NOMO-1 treated with dmso at 0.1 percent for 144 hours (cell line): ENCODE data around the gene CDIPT.

Experiments used
- DNase-seq: peaks from one replicate; lab custom pipeline; 2025; ENCODE audit not compliant: unreplicated experiment; lab: John Stamatoyannopoulos, UW

CDIPT gene

DNA sequence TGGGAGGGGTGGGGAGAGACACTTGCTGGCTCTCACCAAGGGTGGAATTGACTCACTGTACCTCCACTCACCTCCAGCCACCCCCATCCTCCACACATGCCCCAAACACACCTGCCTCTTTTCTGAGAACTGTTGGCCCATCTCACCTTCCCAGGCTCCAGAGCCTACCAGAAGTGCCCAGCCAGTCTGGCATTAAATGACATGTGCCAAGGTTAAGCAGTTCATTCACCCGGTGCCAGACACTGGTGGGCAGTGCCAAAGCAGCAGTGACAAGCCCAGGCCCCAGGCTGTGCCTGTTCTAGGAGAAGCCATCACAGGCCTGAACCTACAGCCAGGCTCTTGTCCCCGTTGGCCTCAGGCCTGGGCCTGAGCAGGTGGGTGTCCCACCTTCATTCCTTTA lies 31.5 kb downstream of the CDIPT start:
- DNase-seq, result no peak

DNA sequence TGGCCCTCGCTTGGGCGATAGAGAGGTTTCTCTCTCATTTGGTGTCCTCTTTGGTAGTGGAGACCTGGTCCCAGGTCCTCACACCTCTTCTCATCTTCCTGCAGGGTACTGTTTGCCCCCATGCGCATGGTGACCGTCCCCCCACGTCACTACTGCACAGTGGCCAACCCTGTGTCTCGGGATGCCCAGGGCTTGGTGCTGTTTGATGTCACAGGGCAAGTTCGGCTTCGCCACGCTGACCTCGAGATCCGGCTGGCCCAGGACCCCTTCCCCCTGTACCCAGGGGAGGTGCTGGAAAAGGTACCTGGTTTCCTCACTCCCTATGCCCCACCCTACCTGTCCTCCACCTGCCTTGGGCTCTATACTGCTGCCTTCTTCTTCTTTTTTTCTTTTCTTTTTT lies 32.3 kb downstream of the CDIPT start:
- no peak for DNase-seq

DNA sequence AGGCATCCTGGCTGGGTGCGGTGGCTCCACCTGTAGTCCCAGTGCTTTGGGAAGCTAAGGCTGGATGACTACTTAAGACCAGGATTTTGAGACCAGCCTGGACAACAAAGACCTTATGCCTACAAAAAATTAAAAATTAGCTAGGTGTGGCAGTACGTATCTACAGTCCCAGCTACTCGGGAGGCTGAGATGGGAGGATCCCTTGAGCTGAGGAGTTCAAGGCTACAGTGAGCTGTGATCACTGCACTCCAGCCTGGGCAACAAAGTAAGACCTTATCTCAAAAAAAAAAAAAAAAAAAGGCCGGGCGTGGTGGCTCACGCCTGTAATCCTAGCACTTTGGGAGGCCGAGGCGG lies 36.7 kb downstream of the CDIPT start:
- DNase-seq, result no peak

DNA sequence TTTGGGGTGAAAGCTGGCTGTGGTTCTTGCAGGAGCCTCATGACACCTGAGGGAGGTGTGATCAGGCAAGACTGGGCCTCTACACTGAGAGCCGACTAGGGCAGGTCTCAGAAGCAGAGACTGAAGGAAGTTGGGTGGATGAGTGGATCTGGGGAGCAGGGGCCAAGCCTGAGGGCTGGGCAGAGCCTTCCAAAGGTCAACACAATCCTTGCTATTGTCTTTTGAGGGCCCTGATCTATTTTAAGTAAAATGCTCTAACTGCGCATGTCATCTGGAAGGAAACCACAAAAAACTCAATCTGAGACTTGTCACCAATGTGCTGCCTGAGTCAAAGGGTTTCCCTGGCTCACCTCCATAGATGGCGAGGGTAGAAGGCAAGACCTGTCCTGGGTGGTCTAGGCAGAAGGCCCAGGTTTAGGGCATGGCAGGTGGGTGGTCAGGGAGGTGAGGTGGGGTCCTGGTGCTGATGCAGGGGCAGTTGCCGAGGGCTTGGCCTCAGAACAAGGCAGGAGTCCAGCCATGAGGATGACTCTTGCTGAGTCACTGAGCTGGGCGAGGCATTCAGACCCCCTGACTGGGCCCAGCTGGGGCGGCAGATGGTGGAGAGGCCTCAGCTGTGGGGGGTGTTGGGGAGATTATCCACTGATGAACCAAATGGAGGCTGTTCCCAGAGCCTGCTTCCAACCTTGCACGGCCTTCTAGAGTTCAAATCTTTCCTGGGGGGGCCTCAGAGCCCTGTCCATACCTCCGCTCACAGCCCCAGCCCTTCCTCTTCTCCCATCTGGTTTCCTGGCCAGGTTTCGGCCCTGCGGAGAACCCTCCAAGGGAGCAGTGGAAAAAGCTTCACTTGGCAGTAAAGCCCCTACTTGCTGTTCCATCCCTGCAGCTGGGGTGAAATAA lies 37.6 kb downstream of the CDIPT start:
- no peak for DNase-seq

DNA sequence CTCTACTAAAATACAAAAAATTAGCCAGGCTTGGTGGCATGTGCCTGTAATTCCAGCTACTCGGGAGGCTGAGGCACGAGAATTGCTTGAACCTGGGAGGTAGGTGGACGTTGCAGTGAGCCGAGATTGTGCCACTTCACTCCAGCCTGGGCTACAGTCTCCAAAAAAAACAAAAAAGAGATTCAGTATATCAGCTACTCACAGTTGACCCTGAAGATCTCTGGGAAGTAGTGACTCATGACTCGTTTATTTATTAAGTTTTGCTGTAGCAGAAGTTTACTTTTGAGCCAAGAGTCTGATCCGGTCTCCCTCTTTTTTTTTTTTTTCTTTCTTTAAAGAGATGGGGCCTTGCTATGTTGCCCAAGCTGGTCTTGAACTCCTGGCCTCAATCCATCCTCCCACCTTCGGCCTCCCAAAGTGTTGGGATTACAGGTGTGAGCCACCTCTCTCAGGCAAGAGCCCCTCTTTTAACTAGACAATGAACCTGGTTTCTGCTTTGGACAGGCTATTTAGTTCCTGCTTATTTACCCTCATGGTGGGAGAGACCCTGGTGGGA lies 38.4 kb downstream of the CDIPT start:
- no peak for DNase-seq

DNA sequence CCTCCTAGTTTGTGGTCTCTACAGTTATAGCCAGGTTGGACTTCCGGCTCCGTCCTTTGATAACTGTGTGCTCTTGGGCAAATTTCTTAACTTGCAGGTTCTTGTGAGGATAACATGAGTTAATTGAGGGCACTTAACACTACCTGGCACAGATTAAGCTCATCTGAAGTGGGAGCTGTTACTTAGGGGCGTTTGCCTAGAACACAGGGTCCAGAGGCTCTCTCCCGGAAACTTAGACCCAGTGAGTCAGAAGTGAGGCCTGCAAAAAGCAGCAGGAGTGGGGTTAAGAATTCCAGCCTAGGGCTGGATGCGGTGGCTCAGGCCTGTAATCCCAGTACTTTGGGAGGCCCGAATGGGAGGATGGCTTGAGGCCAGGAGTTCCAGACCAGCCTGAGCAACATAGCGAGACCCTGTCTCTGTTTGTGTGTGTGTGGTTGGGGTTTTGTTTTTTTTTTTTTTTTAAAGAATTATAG lies 41.3 kb downstream of the CDIPT start:
- no peak for DNase-seq

DNA sequence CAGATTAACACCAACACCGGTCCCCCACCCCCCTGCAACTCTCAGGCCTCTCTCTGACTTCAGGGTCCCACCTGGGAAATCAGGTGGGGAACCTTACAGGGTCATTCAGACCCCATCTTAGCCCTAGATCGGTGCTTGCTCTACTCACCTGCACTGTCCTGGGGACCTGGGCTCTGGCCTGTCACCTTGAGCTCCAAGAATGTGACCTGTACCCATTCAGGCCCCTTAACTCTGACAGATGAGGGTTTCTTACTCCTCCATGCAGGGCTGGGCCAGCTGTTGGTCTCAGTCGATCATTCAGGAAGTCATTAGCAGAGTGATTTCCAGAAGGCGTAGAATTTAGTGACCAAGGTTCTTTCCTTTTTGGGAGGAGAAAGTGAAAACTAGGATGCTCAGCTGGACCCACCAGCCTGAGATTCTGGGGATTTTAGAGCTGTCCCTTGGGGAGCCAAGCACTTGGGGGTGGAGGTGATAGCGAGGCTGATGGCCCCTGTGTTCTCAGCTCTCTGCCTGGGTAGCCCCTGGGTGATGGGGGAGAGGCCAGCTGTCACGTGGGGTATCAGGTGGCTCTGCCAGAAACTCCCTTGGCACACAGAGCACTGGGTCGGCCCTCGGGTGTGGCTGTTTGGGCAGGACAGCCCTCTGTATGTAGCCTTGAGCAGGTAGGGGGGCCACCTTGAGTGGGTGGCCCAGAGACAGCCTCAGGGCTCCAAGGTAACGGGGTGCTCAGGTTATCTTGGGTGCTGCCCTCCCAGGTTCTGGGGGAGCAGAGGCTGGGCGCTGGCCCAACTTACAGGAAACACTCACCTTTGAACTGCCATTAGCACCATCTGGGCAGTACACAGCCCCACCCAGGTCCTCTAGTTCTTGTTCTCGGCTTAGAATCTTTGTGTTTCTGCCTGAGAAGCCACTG lies 42.0 kb downstream of the CDIPT start:
- no peak for DNase-seq

DNA sequence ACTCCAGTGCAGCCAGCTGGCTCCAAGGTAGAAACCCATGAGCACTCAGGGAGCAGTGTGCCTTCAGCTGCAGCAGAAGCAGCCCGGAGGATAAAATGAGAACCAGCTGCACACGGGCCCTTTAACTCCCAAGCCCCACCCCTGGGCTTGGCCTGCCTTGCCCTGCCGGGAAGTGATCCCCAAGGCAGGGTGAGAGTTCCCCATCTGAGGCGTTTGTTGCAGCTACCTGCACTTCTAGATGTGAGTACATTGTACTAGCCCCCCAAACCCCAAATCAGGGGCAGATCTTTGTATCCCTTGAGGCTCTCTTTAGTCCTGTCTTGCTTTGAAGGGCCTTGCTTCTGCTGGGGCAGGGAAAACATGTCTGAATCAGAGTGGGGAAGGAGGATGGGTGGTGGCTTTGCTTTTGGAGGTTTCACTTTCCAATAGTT lies 42.7 kb downstream of the CDIPT start, which contains the start of gene MVP:
MVP (plus strand) TSS at position 192 of the 431 bp plus-strand sequence. CDS start 10,088 bp downstream, outside the sequence.
- DNase-seq, result peak; percentile 70

DNA sequence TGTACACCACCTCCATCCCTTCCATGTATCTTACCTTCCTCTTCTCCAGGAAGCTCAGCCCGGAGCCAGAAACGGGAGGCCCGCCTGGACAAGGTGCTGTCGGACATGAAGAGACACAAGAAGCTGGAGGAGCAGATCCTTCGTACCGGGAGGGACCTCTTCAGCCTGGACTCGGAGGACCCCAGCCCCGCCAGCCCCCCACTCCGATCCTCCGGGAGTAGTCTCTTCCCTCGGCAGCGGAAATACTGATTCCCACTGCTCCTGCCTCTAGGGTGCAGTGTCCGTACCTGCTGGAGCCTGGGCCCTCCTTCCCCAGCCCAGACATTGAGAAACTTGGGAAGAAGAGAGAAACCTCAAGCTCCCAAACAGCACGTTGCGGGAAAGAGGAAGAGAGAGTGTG lies 43.5 kb downstream of the CDIPT start:
- no peak for DNase-seq

DNA sequence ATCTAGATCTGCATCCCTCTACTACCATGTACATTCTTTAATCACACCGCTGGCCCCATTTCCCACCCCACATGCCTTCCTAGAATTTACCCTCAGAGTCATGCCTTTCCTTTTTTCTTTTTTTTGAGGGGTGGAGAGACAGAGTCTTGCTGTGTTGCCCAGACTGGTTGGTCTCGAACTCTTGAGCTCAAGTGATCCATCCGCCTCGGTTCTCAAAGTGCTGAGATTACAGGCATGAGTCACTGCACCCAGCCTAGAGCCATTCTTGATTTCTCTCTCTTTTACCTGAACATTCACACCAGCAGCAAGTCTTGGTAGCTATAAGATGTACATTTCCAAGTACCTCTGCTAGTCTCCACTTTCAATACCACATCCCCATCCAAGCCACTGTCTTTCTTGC lies 44.9 kb downstream of the CDIPT start:
- no peak for DNase-seq

DNA sequence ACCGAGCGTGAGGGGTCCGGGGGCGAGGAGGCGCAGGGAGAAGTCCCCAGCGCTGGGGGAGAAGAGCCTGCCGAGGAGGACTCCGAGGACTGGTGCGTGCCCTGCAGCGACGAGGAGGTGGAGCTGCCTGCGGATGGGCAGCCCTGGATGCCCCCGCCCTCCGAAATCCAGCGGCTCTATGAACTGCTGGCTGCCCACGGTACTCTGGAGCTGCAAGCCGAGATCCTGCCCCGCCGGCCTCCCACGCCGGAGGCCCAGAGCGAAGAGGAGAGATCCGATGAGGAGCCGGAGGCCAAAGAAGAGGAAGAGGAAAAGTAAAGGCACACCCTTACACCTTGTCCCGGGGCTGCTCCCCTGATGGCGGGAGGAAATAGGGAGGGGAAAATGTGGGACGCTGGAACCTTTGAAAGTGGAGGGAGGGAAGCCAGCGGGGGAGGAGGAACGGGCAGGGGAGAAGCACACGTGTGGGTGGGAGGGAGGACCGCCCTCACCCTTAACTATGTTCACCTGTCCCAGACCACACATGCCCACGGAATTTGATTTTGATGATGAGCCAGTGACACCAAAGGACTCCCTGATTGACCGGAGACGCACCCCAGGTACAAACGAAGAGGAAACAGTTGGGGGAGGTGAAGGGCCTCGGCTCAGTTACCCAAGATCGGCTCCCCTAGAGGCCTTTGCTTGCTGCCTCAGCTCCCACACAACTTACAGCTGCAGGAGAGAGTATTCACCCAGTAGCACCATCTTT lies 46.2 kb downstream of the CDIPT start:
- peak; percentile 63 for DNase-seq

DNA sequence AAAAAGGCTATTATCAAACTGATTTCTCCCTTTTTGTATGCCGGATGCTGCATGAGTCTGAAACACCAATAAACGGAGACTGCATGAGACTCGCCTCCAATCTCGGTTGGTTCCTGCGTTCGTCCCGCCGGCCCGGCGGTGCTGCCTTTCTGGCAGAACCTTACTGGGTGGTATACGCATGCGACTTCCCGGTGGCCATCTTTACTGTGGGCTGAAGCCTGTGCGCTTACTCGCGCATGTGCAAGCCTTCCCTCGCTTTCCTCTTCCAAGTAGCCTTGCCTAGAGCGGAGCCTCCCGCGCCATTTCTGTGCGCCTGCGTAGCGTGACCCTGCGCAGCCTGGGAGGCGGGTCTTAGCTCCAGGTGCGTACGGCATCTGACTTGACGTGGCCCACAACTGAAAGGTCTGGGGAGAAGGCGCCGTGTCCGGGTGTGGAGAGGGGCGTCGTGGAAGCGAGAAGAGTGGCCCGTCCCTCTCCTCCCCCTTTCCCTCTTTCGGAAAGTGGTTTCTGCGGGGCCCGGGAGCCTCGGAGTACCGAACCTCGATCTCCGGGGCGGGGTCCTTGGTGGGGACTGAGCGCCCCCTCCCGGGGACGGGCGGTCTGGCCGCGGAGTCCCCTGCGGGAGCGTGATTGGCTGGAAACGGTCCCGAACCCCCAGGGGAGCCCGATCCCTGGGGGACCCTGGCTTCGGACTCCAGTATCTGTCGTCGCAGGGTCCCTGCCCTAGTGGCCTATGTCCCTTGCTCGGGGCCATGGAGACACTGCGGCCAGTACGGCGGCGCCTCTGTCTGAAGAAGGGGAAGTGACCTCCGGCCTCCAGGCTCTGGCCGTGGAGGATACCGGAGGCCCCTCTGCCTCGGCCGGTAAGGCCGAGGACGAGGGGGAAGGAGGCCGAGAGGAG lies 47.0 kb downstream of the CDIPT start, which contains the start of gene PAGR1:
PAGR1 (plus strand) TSS at position 360 of the 901 bp plus-strand sequence; CDS start at position 734, 374 bp downstream.
- DNase-seq, result peak; percentile 97

DNA sequence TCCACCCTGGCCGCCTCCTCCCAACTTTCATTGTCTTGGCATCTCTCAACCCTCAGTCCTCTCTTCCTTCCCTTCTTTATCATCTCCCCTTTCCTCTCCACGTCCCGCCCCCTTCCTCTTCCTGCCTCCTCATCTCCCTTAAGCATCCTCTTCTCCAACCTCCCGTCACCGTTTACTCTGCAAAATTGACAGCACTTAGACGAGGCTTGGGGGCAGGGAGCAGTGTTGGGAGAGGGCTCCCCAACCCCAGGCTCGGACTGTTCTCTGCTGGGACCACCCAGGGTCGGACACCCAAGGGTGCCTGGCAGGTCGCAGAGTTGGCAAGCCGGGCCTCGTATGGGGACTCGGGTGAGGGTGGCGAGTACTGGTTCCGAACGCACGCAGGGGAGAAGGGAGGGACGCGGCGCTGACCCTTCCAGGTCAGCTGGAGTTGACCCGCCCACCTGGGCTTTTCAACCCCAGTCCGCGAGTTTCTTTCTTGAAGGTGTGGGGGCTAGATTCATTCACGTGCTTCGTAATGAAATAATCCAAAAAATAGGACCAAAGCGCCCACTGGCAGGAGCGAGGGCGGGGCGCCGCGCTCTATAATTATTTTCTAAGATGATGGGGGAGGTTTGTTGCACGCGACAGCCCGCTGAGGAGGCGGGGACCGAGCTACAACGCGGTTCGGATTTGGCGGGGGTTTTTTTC lies 47.8 kb downstream of the CDIPT start:
- DNase-seq, result no peak

DNA sequence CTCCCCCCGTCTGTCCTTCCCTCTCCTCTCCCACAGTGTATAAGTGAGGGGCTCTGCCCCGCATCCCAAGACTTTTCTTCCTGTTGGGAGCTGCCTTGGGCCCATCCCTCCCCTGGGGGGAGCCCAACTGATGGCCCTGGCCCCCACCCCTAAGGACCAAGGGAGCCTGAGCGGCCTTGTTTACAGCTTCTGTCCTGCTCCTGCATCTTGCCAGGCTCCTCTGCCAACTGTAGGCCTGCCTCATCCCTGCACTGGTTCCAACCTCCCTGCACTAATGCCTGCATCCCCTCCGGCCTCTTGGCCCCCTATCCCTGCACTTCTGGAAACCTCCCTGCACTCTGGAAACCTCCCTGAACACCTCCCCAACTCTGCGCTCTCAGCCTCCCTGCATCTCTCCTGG lies 48.4 kb downstream of the CDIPT start:
- DNase-seq, result no peak

DNA sequence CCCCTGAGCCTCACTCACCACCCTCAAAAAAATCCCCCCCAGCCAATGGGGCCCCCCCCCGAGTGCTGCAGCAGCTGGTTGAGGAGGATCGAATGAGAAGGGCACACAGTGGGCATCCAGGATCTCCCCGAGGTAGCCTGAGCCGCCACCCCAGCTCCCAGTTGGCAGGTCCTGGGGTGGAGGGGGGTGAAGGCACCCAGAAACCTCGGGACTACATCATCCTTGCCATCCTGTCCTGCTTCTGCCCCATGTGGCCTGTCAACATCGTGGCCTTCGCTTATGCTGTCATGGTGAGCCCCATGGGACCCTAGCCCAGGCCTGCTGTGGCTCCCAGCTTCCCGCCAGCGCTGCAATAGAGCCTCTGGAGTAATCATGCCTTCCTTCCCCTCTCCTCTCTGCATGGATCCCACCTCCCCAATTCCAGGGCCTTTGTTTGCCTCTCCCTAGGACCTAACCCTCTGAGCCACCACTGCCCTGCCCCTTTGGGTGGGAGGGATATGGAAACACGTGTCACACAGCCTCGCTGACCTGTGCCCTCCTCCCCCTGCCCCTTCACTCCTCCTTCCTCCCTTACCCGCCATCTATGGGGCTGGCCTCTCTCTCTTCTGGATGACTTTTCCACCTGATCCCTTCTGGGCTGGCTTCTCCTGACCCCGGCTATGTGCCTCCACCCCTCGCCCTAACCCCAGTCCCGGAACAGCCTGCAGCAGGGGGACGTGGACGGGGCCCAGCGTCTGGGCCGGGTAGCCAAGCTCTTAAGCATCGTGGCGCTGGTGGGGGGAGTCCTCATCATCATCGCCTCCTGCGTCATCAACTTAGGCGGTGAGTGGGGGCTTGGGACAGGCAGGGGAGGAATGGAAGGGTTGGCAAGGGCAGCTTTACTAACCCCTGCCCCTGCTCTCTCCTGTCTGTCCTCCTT lies 49.1 kb downstream of the CDIPT start:
- DNase-seq, result no peak

DNA sequence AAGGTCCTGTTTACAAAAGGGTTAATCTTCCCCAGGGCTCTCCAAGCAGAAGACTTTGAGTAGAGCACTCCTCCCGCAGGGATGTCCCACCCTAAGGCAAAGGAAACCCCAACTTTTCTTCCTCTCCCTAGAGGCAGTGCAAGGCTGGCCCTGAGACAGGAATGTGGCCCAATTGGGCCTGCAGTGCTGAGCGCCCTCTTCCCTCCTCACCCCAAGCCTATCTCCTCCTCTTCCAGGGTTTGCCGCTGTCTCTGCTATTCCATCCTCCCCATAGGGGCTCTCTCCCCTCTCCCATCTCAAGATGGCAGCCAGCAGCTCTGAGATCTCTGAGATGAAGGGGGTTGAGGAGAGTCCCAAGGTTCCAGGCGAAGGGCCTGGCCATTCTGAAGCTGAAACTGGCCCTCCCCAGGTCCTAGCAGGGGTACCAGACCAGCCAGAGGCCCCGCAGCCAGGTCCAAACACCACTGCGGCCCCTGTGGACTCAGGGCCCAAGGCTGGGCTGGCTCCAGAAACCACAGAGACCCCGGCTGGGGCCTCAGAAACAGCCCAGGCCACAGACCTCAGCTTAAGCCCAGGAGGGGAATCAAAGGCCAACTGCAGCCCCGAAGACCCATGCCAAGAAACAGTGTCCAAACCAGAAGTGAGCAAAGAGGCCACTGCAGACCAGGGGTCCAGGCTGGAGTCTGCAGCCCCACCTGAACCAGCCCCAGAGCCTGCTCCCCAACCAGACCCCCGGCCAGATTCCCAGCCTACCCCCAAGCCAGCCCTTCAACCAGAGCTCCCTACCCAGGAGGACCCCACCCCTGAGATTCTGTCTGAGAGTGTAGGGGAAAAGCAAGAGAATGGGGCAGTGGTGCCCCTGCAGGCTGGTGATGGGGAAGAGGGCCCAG lies 50.0 kb downstream of the CDIPT start:
- DNase-seq, result no peak
